GM18511 (cell line): ENCODE measurements around the gene DUS2.
"Not testable (repeated sequence)": the region's sequence is repeated elsewhere in the genome, so short reads cannot be mapped to it uniquely, and the experiment has no call there.

Source experiments
- ATAC-seq: cut with Tn5 transposase; IDR thresholded peaks from one replicate; pipeline ENCODE4 v1.9.1; 2021; ENCODE audit warnings: mild to moderate bottlenecking, moderate library complexity; ENCODE audit not compliant: unreplicated experiment

The DUS2 gene

DNA sequence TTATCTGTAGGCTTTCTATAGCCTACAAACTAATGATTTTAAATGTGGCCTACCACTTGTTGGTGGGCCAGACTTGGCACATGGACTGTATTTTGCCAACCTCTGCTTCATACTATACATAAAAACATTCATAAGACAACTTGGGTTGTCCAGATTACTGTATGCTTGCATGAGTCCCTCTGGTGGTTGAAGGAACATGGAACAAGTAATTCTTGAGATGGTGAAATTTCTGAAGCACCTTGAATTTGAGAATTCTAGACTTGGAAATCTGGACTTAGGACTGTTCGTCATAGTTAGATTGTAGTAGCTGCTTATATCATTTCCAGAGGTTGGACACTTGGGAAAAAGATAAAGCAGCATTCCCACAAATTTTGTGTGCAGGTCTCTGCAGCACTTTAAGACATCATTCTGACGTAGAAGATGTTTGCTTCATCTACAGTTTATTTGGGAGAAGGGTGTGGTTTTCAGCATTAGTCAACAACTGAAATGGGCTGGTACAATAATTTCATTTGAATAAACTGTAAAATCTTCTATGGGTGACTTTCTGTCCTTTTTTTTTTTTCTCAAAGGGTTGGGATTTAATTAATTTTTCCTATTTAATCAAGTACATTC, 93.3 kb downstream of the DUS2 start:
- no peak for ATAC-seq

DNA sequence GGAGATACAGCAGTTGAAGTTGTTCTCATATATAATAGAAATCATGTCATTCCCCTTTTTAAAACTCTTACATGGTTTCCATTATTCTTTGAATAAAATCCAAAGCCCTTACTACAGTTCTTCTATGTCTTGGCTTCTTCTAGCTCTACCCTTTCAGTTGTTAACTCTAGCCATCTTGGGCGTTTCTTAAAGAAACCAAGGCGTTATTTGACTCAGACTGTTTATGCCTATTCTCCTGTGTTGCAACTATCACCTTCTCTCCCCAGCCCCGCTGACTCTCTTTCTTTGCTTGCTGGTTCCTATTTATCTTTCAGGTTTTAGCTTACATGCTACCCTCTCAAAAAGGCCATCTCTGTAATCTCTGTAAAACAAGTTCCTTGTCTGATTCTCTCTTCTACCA, 94.8 kb downstream of the DUS2 start:
- no peak for ATAC-seq

DNA sequence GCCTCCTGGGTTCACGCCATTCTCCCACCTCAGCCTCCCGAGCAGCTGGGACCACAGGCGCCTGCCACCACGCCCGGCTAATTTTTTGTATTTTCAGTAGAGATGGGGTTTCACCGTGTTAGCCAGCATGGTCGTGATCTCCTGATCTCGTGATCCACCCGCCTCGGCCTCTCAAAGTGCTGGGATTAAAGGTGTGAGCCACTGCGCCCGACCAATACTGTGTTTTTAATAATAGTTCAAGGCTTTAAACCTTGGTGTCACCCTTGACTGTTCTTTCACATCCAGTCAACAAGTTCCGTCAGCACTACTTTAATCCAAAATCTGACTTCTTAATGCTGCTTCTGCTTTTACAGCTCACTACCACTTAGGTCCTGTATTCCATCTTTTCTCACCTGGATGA, 95.9 kb downstream of the DUS2 start:
- not testable (repeated sequence) for ATAC-seq

DNA sequence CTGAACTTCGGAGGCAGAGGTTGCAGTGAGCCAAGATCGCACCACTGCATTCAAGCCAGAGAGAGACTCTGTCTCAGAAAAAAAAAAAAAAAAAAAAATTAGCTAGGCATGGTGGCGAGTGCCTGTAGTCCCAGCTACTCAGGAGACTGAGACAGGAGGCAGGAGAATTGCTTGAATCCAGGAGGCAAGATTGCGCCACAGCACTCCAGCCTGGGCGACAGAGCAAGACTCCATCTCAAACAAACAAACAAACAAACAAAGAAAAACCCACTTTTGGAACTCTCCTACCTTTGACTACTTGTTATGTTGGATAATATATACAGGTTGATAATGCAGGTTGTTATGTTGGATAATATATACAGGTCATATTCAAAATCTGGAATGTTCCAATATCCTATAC, 97.4 kb downstream of the DUS2 start:
- ATAC-seq, result not testable (repeated sequence)

DNA sequence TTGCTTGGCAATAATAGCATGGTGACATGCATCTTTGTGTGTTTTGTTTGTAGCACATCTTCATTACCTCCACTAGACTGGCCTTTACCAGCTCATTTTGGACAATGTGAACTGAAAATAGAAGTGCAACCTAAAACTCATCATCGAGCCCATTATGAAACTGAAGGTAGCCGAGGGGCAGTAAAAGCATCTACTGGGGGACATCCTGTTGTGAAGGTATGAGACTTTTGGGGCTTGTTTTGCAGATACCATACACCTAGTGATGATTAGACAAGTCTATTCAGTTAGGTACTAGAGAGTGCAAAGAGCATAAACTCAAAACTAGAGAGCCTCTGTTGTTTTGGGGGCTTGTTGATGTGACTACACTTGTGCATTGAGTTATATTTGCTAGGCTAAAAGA, 103.3 kb downstream of the DUS2 start:
- ATAC-seq, result no peak

DNA sequence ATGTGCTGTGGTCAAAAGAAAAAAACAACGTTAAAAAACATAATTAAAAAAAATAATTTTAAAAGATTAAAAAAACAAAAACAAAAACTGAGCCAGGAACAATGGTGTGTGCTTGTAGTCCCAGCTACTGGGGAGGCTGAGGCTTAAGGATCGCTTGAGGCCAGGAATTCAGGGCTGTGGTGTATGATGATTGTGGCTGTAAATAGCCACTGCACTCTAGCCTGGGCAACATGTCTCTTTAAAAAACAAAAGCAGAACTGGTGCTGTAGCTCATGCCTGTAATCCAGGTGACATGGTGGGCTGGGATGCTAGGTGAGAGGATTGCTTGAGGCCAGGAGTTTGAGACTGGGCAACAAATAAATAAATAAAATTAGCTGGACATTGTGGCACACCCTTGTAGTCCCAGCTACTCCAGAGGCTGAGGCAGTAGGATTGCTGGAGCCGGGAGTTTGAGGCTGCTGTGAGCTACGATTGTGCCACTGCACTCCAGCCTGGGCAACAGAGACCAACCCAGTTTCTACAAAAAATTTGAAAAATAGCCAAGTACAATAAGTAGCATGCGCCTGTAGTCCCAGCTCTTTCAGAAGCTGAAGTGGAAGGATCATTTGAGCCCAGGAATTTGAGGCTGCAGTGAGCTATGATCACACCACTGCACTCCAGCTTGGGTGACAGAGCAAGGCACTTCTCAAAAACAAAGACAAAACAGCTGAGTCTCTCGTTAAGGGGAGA, 105.7 kb downstream of the DUS2 start:
- no peak for ATAC-seq
